Calu3 (cell line): Measurements from ENCODE around the gene CSMD2. TPM values are rescaled to one million over a fixed set of nuclear protein-coding genes. Genes with fewer than 3 reads are reported as not detected.

ENCODE experiments used
- BruUV-seq: library from RNA; stranded (reverse); fragments of 400-500 nt; replicated peaks from 2 replicates; lab custom pipeline; 2021; lab: Mats Ljungman, UMichigan
- CTCF ChIA-PET: fragments of 300-600 bp; sonication (Branson Sonifier 250); formaldehyde crosslinking; loops from one replicate; lab custom pipeline; 2022; ENCODE audit warnings: antibody characterized with exemption; lab: Charles Lee
- DNase-seq: peaks from one replicate; pipeline ENCODE4 v3.0.0; 2022
- H3K27ac Mint-ChIP-seq: one replicate; pipeline ENCODE4 v1.8.0; 2022; ENCODE audit warnings: mixed read lengths; ENCODE audit not compliant: unreplicated experiment
- H3K27me3 Mint-ChIP-seq: one replicate; pipeline ENCODE4 v1.8.0; 2022; ENCODE audit warnings: mixed read lengths; ENCODE audit not compliant: unreplicated experiment
- H3K36me3 Mint-ChIP-seq: one replicate; pipeline ENCODE4 v1.8.0; 2022; ENCODE audit warnings: mild to moderate bottlenecking, moderate library complexity, mixed read lengths; ENCODE audit not compliant: insufficient read depth, unreplicated experiment
- H3K4me1 Mint-ChIP-seq: one replicate; pipeline ENCODE4 v1.8.0; 2022; ENCODE audit warnings: mild to moderate bottlenecking, low read depth, mixed read lengths; ENCODE audit not compliant: unreplicated experiment
- H3K4me3 Mint-ChIP-seq: one replicate; pipeline ENCODE4 v1.8.0; 2022; ENCODE audit warnings: mild to moderate bottlenecking, low read depth, moderate library complexity, mixed read lengths; ENCODE audit not compliant: unreplicated experiment
- H3K9me3 Mint-ChIP-seq: one replicate; pipeline ENCODE4 v1.8.0; 2022; ENCODE audit warnings: low read depth, mixed read lengths; ENCODE audit not compliant: unreplicated experiment
- intact Hi-C: fragments of 100-400 bp; cut with micrococcal nuclease; formaldehyde crosslinking; loops from one replicate; pipeline ENCODE4 v1.10.0; 2022; ENCODE audit not compliant: unreplicated experiment
- total RNA-seq: library from RNA; stranded (reverse); gene quantifications from 2 replicates; pipeline ENCODE4 v1.2.3, GENCODE V29; 2022
- TF ChIP-seq, protein P1 (sequence below): fragments of 200-600 bp; IDR thresholded peaks from one replicate; pipeline ENCODE4 v1.8.0; 2022; ENCODE audit warnings: antibody characterized with exemption; ENCODE audit not compliant: unreplicated experiment

CSMD2 gene
- total RNA-seq, 1 experiment from 2014 or later = not detected

DNA sequence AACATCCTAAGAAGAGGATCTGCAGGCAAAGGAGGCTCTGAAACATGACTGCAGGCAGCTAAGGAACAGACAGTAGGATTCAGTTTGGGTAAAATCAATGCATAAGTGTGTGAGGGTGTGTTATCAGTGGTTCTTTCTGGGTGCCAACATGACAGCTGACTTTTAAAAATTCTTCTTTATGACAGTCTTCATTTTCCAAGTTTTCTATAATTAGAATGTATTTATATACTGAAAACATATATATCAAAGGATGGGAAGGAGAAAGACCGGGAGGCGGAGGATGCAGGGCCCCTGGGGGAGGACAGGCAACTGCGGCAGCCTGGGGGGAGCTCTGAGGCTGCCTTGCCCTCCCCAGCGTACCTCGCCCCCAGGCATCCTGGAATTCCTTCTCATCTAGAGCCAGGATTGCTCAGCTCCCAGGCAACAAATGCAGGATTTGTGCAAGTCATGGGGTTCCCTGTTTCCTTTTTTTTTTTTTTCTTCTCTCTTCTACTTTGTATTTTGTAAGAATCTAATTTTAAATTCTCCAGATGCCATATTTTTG, 104.8 kb downstream of the CSMD2 start:
- CTCF ChIA-PET = no interaction called here
- Mint-ChIP-seq H3K27me3 (no peaks in the 10 kb centered on the region), H3K9me3 (peaks cover 7% of the 10 kb centered on the region), H3K4me1 (no peaks in the 10 kb centered on the region), H3K36me3 (no peaks in the 10 kb centered on the region), H3K27ac (no peak overlapping the region), H3K4me3 (no peak overlapping the region)
- no peak for DNase-seq
- TF ChIP-seq, protein P1, sequence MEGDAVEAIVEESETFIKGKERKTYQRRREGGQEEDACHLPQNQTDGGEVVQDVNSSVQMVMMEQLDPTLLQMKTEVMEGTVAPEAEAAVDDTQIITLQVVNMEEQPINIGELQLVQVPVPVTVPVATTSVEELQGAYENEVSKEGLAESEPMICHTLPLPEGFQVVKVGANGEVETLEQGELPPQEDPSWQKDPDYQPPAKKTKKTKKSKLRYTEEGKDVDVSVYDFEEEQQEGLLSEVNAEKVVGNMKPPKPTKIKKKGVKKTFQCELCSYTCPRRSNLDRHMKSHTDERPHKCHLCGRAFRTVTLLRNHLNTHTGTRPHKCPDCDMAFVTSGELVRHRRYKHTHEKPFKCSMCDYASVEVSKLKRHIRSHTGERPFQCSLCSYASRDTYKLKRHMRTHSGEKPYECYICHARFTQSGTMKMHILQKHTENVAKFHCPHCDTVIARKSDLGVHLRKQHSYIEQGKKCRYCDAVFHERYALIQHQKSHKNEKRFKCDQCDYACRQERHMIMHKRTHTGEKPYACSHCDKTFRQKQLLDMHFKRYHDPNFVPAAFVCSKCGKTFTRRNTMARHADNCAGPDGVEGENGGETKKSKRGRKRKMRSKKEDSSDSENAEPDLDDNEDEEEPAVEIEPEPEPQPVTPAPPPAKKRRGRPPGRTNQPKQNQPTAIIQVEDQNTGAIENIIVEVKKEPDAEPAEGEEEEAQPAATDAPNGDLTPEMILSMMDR = no peak
- no TSS peak for BruUV-seq
- intact Hi-C loops = no loop called here

DNA sequence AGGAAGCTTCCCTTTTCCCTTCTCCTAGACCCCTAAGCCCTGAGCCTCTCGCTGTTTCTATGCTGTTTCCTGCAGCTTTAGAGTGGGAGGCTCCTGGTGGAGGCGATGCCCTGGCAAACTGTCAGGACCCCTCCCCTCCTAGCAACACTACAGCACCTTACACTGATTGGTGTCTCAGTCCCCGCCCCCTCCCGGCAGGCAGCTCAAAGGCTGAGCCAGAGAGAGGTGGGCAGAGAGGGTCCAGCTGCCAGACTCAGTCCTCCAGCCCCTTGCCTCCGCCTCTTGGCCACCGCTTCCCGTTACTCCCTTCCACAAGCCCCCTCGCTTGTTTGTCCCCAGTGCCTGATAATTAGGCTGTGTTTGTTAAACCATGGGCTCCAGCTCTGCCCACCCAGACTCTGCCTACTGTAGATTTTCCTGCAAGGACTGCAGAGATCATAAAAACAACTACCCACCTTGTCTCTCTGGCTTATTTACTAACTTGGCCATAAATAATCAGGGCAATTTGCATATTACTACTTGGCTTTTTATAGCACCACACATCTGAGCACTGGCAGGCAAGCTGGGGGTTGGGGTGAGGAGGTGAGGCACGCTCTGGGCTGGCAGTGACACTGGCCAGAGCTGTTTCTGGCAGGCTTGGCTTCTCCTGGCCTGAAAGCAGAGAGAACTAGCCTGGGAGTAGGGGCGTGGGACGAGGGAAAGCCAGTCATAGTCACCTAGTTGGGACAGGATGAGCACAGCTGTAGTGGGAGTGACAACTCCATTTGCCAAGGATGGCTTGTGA, 107.5 kb downstream of the CSMD2 start:
- Mint-ChIP-seq H3K4me1 (no peaks in the 10 kb centered on the region), H3K27me3 (no peaks in the 10 kb centered on the region), H3K27ac (no peak overlapping the region), H3K36me3 (no peaks in the 10 kb centered on the region), H3K9me3 (peaks cover 10% of the 10 kb centered on the region), H3K4me3 (no peak overlapping the region)
- TF ChIP-seq, protein P1 = no peak
- intact Hi-C loops = no loop called here
- CTCF ChIA-PET = no interaction called here
- DNase-seq = no peak
- BruUV-seq = no TSS peak

DNA sequence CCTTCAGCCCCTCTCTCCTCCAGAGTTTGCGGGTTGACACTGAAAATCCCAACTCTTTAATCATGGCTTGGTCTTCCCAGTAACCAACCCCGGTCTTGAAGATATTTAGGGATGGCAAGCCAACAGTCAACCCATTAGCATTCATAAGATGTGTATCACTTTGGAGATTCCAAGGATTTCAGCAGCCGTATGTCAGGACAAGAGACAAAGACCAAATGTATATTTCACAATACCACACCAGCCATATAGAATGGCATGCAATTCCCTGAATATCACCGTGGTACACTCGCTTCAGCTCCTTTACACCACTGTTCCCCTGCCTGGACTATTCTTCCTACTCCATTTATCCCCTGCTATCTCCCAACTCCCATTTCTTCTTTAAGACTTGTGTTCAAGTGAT, 109.2 kb downstream of the CSMD2 start:
- Mint-ChIP-seq H3K36me3 (no peaks in the 10 kb centered on the region), H3K27ac (no peak overlapping the region), H3K4me3 (no peak overlapping the region), H3K27me3 (no peaks in the 10 kb centered on the region), H3K4me1 (no peaks in the 10 kb centered on the region), H3K9me3 (peaks cover 7% of the 10 kb centered on the region)
- CTCF ChIA-PET = no interaction called here
- intact Hi-C loops = no loop called here
- DNase-seq = no peak
- TF ChIP-seq, protein P1 = no peak
- BruUV-seq = no TSS peak

DNA sequence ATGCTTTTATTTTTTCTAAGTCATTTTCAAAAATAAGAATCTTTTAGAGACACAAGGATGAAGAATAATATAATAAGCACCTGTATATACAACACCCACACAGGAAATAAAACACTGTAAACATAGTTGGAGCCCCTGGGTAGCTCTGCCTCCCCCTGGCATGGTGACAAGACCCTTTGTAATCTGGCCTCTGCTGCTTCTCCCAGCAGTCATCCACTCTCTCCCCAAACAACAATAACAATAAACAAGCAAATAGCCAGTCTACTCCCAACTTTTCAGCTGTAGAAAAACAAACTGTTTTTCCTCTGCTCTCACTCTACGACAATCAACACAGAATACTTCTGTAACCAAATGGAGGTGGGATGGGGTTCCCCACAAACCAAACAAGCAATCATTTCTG, 110.1 kb downstream of the CSMD2 start:
- no TSS peak for BruUV-seq
- intact Hi-C loops = no loop called here
- CTCF ChIA-PET = no interaction called here
- Mint-ChIP-seq H3K27ac (no peak overlapping the region), H3K27me3 (no peaks in the 10 kb centered on the region), H3K36me3 (no peaks in the 10 kb centered on the region), H3K4me3 (no peak overlapping the region), H3K9me3 (peaks cover 5% of the 10 kb centered on the region), H3K4me1 (no peaks in the 10 kb centered on the region)
- TF ChIP-seq, protein P1 = no peak
- DNase-seq = no peak
